Panc1 (cell line): ENCODE data around the gene KCNE3.

Experiments used
- CTCF ChIP-seq: fragments of 450-650 bp; IDR thresholded peaks from 2 replicates; pipeline ENCODE4 v1.5.1; 2017; ENCODE audit warnings: mild to moderate bottlenecking
- POLR2AphosphoS5 ChIP-seq: IDR thresholded peaks from 2 replicates; pipeline ENCODE4 v1.6.1; 2012; ENCODE audit warnings: mild to moderate bottlenecking, low read depth, low read length, moderate library complexity
- SIN3A ChIP-seq: IDR thresholded peaks from 2 replicates; pipeline ENCODE4 v1.6.1; 2012; ENCODE audit warnings: low read depth, mild to moderate bottlenecking, low read length, moderate library complexity, borderline replicate concordance; ENCODE audit not compliant: insufficient read depth
- TCF7L2 ChIP-seq: IDR thresholded peaks from 2 replicates; pipeline ENCODE4 v1.6.1; 2011; ENCODE audit warnings: mild to moderate bottlenecking, low read depth, low read length, inconsistent platforms
- TF ChIP-seq, protein P1 (sequence below), 2 experiments: IDR thresholded peaks; 2 replicates each; pipeline ENCODE4 v1.6.1; 2011 to 2012; ENCODE audit warnings: low read depth in 2 of 2, control low read depth in 1 of 2, low read length in 1 of 2, mild to moderate bottlenecking in 1 of 2, moderate library complexity in 1 of 2; ENCODE audit not compliant: insufficient read depth in 1 of 2

- TF ChIP-seq CTCF (no peak), TCF7L2 (no peak), SIN3A (no peak), POLR2AphosphoS5 (no peak)
- TF ChIP-seq, protein P1, sequence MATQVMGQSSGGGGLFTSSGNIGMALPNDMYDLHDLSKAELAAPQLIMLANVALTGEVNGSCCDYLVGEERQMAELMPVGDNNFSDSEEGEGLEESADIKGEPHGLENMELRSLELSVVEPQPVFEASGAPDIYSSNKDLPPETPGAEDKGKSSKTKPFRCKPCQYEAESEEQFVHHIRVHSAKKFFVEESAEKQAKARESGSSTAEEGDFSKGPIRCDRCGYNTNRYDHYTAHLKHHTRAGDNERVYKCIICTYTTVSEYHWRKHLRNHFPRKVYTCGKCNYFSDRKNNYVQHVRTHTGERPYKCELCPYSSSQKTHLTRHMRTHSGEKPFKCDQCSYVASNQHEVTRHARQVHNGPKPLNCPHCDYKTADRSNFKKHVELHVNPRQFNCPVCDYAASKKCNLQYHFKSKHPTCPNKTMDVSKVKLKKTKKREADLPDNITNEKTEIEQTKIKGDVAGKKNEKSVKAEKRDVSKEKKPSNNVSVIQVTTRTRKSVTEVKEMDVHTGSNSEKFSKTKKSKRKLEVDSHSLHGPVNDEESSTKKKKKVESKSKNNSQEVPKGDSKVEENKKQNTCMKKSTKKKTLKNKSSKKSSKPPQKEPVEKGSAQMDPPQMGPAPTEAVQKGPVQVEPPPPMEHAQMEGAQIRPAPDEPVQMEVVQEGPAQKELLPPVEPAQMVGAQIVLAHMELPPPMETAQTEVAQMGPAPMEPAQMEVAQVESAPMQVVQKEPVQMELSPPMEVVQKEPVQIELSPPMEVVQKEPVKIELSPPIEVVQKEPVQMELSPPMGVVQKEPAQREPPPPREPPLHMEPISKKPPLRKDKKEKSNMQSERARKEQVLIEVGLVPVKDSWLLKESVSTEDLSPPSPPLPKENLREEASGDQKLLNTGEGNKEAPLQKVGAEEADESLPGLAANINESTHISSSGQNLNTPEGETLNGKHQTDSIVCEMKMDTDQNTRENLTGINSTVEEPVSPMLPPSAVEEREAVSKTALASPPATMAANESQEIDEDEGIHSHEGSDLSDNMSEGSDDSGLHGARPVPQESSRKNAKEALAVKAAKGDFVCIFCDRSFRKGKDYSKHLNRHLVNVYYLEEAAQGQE (IDR thresholded peaks at IDR 0.05; ENCODE audit: insufficient read depth in 1 of 2, low read depth in 2 of 2, low read length in 1 of 2), result no peak
These were observed 13.5 kb upstream of the KCNE3 start for GRCh38 chr11:74480688-74481417.
